Measurements from ENCODE around the gene BUD13. TPM values are rescaled to one million over a fixed set of nuclear protein-coding genes. Genes with fewer than 3 reads are reported as not detected.
A peak's percentile ranks its signal among the peaks of the same experiment; 100 is the strongest.

The BUD13 gene
- total and polyA plus RNA-seq, 2 experiments from 2014 or later = 17.0 to 24.8 TPM

- H3K9me2 ChIP-seq (ENCODE audit: insufficient read depth) = no peaks in the 10 kb centered on the region
- no peak overlapping the region for H2AFZ ChIP-seq
- H3K27me3 ChIP-seq (ENCODE audit: insufficient read depth) = no peaks in the 10 kb centered on the region
- Mint-ChIP-seq H3K4me1 (peaks cover 23% of the 10 kb centered on the region), H3K27me3 (ENCODE audit: insufficient read depth, low read depth, poor library complexity) (peaks cover 10% of the 10 kb centered on the region), H3K36me3 (ENCODE audit: low read depth) (peaks cover 32% of the 10 kb centered on the region), H3K27ac (no peak overlapping the region), H3K9me3 (no peaks in the 10 kb centered on the region), H3K4me3 (peak overlapping the region; percentile 96; the same call in 2 of the 3 replicates)
- no peak overlapping the region for H3K27ac ChIP-seq (ENCODE audit: low read depth)
- H3K4me3 ChIP-seq = no peak overlapping the region; the same call in 1 of the 2 replicates
- no peak overlapping the region for H3K4me2 ChIP-seq
- H4K20me1 ChIP-seq (replicated peaks; ENCODE audit: insufficient read depth) = peaks cover 14% of the 10 kb centered on the region; the same call in 1 of the 2 replicates
- H3K79me2 ChIP-seq (replicated peaks; ENCODE audit: insufficient read depth) = peaks cover 18% of the 10 kb centered on the region
- ATAC-seq (no peak), DNase-seq (ENCODE audit: low spot score) (peak; percentile 24)
- H3K4me1 ChIP-seq (ENCODE audit: insufficient read depth) = peaks cover 10% of the 10 kb centered on the region
- H3F3A ChIP-seq (replicated peaks; ENCODE audit: low read depth) = peaks cover 2% of the 10 kb centered on the region; the same call in 1 of the 2 replicates
- H3K36me3 ChIP-seq (ENCODE audit: insufficient read depth) = peaks cover 25% of the 10 kb centered on the region
- TF ChIP-seq EZH2 (IDR thresholded peaks at IDR 0.05; ENCODE audit: low read depth, unreplicated experiment) (no peak), ZNF462 (CRISPR knock-in tag; IDR thresholded peaks at IDR 0.05) (no peak), POLR2AphosphoS5 (IDR thresholded peaks at IDR 0.05; ENCODE audit: low read depth) (no peak), ZNF331 (CRISPR knock-in tag; IDR thresholded peaks at IDR 0.05; ENCODE audit: low read depth) (no peak), CREB1 (CRISPR knock-in tag; IDR thresholded peaks at IDR 0.05; ENCODE audit: low read depth) (no peak), JUNB (IDR thresholded peaks at IDR 0.05; ENCODE audit: unreplicated experiment) (no peak), ZNF114 (CRISPR knock-in tag; IDR thresholded peaks at IDR 0.05) (no peak), REST (IDR thresholded peaks at IDR 0.05; ENCODE audit: unreplicated experiment) (no peak), NANOG (IDR thresholded peaks at IDR 0.05; ENCODE audit: borderline replicate concordance) (no peak), STAT1 (IDR thresholded peaks at IDR 0.05; ENCODE audit: unreplicated experiment) (no peak), CTCF (conservative IDR thresholded peaks at IDR 0.05; ENCODE audit: low read depth in 2 of 2) (no peak), ETS1 (IDR thresholded peaks at IDR 0.05) (no peak), EZH2phosphoT487 (IDR thresholded peaks at IDR 0.05; ENCODE audit: unreplicated experiment) (no peak)
These were observed 16.2 kb upstream of the BUD13 start for GRCh38 chr11:116788975-116789374.
